Adrenal gland (tissue), 5 donors: ENCODE measurements around the gene SWT1.

Experiments
- POLR2A ChIP-seq, 2 donors: fragments of 450-650 bp; IDR thresholded peaks; one replicate each; pipeline ENCODE4 v1.6.1; 2017; ENCODE audit warnings: antibody characterized with exemption in 2 of 2, mild to moderate bottlenecking in 2 of 2, moderate library complexity in 1 of 2
- TF ChIP-seq, protein P1 (sequence below), 6 experiments: fragments of 450-650 bp in 4 of 6; fragments of 200-600 bp in 2 of 6; sonication (generic) in 1 of 6; IDR thresholded peaks; 1 replicate in 5 of 6; 2 replicates in 1 of 6; pipeline versions ENCODE4 v1.5.1 to v1.8.0; 2016 to 2021; ENCODE audit warnings: antibody characterized with exemption in 6 of 6, mild to moderate bottlenecking in 2 of 6, moderate library complexity in 1 of 6
- donor health status: DM: no; HTN: no; CAD: no.

DNA sequence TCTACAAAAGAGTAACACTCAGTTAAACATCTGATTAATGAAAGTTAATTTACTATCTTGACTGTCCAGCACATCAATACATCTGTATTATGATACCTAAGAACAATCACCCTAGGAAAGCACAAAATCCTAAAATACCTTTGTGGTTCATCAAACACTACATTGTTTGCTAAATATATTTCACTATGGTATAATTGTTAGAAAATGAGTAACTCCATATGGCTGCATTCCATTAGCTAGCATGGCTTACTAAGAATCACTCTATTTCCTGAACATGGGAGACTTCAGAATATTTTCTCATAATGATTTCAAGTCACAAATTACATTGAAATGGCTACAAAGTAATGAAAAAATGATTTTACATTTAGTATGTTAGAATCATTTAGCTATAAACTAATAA, 12.7 kb upstream of the SWT1 start:
- TF ChIP-seq, protein P1, sequence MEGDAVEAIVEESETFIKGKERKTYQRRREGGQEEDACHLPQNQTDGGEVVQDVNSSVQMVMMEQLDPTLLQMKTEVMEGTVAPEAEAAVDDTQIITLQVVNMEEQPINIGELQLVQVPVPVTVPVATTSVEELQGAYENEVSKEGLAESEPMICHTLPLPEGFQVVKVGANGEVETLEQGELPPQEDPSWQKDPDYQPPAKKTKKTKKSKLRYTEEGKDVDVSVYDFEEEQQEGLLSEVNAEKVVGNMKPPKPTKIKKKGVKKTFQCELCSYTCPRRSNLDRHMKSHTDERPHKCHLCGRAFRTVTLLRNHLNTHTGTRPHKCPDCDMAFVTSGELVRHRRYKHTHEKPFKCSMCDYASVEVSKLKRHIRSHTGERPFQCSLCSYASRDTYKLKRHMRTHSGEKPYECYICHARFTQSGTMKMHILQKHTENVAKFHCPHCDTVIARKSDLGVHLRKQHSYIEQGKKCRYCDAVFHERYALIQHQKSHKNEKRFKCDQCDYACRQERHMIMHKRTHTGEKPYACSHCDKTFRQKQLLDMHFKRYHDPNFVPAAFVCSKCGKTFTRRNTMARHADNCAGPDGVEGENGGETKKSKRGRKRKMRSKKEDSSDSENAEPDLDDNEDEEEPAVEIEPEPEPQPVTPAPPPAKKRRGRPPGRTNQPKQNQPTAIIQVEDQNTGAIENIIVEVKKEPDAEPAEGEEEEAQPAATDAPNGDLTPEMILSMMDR (IDR thresholded peaks at IDR 0.05), result no peak
- no peak for TF ChIP-seq POLR2A (IDR thresholded peaks at IDR 0.05)
